Measurements from ENCODE around the gene COL3A1.
A peak's percentile ranks its signal among the peaks of the same experiment; 100 is the strongest.

COL3A1 gene

DNA sequence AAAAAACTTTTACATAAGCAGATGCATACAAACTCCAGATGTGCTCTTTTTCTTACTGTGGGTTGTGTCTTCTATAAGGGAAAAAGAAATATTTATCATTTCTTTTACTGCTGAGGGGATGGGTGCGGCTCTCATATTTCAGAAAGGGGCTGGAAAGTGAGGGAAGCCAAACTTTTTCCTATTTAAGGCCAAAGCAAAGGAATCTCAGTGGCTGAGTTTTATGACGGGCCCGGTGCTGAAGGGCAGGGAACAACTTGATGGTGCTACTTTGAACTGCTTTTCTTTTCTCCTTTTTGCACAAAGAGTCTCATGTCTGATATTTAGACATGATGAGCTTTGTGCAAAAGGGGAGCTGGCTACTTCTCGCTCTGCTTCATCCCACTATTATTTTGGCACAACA lies at the start of gene COL3A1:
TSS of gene COL3A1 (plus strand) at position 210 of the 400 bp plus-strand sequence. CDS start at position 327, 117 bp downstream.
- peak; percentile 91 for DNase-seq (ENCODE audit: low read depth)

- DNase-seq (ENCODE audit: low read depth), result no peak
Measured at GRCh38 chr2:188928643-188929042, 45.5 kb upstream of the COL3A1 start.

DNA sequence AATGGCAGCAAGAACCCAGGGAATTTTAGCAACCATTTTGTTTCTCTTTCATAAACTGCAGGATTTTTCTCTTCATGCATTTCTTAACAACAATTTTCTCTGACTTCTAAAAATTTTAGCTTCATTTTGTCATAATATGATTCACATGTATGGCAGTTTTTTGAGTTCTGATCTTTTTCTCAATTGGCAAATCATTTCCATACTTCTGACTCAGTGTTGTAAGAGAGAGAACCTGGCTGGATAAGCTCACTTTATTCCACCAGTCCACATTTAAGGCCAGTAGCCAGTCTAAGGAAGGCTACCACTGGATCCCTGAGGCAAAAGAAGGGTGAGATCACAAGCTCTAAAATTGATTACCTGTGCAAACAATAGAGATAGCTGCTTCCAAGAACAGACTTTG lies 42.8 kb upstream of the COL3A1 start:
- peak; percentile 31 for DNase-seq (ENCODE audit: low read depth)

DNA sequence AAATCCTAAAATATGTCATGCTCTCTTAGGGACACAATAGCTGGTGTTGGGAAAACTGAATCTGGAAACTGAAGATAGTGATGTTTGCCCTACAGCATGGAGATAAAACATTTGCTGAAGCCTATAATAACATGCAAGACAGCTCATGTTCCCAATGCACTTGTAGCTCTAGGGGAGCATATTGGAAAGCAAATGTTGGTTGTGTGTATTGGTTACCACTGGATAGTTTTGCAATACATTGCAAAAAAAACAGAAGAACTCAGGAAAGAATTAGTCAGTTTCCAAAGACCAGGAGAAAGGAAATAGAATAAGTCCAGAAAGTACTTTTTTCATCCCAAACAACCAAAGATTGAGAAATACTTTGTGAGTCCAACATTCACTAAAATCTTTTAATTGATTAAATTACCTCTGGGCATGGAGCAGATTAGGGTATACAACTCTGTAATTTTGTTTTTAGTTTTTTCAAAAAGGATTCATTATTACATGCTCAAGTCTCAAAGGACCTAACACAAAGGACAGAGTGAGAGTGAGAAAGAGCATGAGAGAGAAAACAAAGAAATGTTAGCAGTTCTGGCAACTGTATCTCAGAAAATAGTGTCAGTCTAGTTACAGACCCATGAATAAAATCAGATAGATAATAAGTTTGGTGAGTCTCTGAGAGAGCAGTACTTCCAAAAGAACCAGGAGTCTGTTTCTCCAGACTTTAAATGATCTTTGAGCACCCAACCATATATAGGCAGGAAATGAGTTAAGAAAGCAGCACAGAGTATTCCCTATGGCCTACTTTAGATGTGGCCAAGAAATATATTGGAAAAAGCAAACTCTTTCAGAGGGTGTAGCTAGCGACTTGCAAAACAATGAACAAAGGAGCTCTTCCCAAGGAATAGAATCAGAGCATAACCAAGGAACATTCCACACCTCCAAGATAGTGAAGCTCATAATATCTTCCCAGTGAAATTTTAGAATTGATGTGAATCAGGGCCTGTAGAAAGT lies 36.6 kb upstream of the COL3A1 start:
- DNase-seq (ENCODE audit: low read depth), result peak; percentile 93

GRCh38 chr2:188940171-188940570 lies 34.0 kb upstream of the COL3A1 start:
- peak; percentile 20 for DNase-seq (ENCODE audit: low read depth)

- DNase-seq (ENCODE audit: low read depth), result no peak
Measured at GRCh38 chr2:188944442-188944841, 29.7 kb upstream of the COL3A1 start.

DNA sequence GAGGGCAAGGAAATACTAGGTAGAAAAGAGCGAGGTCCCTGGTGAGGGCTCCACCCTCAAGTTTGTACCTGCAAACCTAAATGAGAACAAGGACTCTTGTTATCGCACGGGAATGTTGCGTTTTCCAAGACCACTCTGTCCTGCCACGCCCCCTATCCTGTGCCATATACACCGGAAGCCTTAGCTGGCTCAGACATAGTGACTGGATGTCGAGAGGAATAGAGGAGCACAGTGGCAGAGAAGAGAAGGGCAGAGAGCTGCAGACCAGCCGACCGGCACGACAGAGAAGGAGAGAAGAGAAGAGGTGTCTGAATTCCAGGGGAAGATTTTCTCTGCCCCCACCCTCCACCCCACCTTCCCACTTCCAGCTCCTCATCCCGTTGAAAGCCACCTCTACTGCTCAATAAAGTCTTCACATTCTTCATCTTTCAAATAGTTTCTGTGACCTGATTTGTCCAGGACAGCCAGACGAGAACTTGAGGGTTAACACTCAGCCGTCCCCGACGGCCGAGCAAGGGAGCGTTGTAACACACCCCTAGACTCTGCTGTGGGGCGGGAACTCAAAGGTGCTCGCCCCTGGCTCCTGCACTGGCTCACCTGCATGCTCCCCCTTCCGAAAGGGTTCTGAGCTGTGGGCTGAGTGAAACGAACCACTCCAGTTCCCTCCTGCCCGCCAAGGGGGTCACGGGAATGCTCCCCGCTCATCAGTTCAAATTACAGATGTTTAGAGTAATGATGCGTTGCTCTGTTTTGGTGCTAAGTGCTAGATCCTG lies 24.9 kb upstream of the COL3A1 start:
- no peak for DNase-seq (ENCODE audit: low read depth)

DNA sequence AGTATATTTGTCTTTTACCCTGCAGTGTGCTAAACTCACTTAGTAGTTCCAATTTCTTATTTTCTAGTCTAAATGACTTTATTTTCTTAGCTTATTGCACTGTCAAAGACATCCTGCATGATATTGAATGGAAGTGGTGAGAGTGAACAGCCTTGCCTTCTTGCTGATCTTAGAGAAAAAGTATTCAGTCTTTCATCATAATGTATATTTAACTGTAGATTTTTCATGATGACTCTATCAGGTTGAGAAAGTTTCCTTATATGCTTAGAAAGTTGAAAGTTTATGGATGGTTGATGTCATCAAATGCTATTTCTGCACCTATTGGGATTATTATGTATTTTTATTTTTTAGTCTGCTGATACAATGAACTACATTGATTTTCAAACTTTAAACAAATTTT lies 21.3 kb upstream of the COL3A1 start:
- no peak for DNase-seq (ENCODE audit: low read depth)

DNA sequence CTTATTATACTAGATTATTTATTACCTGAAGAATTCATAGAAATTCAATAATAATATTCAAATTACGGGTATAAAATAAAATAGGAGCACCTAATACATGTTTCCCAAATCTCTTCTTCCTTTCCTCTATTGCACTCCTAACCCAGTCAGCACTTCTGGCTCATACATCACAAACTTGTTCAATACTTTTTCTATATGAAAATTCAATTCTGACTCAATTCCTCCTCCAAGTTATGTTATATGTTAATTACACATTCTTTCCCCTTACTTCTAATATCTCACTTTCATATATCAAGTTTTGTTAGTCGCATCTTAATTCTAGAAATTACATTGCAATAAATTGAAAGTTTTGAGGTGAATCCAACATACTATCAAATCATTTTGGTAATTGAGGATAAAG lies 17.9 kb upstream of the COL3A1 start:
- DNase-seq (ENCODE audit: low read depth), result no peak

- no peak for DNase-seq (ENCODE audit: low read depth)
Measured at GRCh38 chr2:188956961-188957360, 17.2 kb upstream of the COL3A1 start.

GRCh38 chr2:188957646-188958045 lies 16.5 kb upstream of the COL3A1 start:
- no peak for DNase-seq (ENCODE audit: low read depth)

DNA sequence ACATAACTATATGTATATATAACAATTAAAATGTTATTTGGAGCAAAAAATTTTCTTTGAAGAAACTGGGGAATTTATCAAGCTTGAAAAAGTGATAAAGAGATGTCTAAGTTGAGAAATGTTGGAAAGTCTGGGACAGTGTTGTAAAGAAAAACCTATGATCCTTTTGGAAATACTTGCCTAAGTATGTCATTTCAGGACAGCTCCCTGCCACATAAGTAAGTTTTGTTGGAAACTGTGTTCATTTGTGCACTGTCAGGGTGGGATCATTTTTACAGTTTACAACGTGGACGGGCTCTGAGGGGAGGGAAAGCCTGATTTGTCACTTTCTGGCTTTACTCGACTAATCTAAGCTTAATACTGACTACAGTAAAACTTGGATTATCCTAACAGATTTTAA lies 10.4 kb upstream of the COL3A1 start:
- DNase-seq (ENCODE audit: low read depth), result no peak

- DNase-seq (ENCODE audit: low read depth), result no peak
Measured at GRCh38 chr2:188964976-188965546, 9.1 kb upstream of the COL3A1 start.

DNA sequence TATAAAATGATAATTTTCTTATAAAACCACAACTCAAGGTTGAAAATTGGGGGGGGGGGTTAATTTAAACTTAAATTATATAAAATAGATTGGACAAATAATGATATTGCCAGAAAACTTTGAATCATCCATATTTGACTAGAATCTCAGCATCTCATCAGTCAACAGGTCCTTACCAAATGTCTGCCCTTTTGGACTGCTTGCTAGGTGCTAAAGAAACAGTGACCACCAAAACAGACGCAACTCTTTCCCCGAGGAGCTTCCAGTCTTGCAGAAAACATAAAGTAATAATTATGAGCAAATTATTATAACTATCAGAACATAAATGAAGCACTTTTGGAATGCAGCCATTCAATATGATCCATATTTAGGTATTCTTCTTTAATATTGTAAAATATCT lies 8.6 kb upstream of the COL3A1 start:
- no peak for DNase-seq (ENCODE audit: low read depth)

DNA sequence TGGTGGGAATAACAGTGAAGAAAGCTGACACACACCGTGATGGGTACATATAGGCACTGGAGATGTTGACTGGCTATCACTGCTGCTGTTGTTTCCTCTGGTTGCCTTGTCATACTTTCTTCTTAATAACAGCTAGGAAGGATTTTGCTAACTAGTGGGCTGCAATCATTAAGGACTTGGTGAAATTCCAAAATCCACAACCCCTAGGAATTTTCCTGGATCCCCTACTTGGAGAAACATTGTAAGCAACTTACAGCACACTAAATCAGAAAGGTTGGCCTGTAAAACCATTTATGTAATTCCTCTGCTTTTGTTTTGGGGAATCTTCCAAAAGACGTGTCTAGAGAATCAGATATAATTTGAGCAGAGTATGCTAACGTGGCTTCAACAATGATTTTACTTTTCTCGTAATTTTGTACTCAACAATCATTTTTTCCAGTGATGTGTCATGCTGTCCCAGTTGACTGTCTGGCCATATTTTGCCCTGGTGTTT lies 8.0 kb upstream of the COL3A1 start:
- no peak for DNase-seq (ENCODE audit: low read depth)

DNA sequence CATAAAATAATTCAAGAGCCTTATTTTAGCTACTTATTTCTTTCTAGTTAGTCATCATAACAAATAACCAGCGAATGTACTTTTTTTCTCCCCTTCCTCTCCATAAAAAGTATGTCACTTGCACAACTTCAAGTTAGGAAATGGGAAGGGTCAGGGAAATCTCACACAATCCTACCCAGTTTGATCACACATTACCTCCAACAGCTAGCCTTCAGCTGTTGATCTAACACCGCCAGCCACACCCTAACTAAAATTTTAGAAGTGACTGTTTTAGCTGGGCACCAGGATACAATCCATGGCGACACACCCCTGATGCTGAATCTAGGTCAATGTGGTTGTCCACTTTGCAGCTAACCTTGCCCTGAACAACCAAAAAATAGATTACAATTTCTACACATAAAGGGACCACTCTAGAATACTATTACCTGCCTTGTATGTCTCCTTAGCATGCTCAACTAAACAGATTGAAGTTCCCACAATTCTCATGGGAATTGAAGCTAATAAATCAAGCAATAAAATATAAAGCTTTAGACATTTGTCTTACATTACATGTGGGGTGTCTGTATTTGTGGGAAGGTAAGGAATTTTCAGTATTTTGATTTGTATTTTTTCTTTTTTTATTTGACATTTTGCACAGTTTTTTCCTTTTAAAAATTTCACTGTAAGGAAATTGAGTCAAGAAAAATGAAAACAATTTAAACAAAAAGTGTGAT lies 7.3 kb upstream of the COL3A1 start:
- no peak for DNase-seq (ENCODE audit: low read depth)

- DNase-seq (ENCODE audit: low read depth), result peak; percentile 62
Measured at GRCh38 chr2:188969236-188969635, 4.9 kb upstream of the COL3A1 start.

DNA sequence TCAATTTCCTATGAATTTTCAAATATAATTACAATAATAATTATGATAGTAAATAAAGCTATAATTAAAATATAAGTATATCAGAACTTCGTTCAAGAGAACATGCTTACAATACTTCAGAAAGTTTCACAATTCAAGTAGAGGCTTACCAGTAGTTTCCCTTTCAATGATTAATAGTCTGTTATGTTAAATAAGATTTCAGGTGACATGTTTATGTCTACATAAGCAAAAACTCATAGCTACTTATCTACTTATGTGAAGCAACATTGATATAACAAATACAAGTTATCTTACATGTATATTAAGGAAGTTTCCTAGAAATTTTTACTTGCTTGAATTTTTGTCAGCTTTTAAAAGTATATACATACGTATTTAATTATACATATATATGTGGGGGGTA lies 4.5 kb upstream of the COL3A1 start:
- no peak for DNase-seq (ENCODE audit: low read depth)

DNA sequence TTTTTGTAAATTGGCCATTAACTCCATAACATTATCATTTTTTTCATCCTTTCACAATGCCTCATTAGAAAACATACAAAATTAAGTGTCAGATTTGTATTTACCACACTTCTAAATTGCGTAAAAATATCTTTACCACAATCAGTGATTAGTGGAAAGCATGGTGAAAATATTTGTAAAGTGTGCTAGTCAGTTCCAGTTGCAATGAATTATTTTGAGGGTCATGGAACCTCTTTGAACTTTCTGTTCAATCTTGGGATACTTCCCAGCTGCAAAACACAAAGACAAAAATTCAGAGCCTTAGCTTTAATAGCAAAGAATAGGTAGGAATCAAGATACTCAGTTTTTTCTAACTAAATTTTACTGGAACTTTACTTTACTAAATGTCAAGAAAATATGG lies 4.0 kb upstream of the COL3A1 start:
- no peak for DNase-seq (ENCODE audit: low read depth)

- no peak for DNase-seq (ENCODE audit: low read depth)
Measured at GRCh38 chr2:188971432-188971861, 2.7 kb upstream of the COL3A1 start.

DNA sequence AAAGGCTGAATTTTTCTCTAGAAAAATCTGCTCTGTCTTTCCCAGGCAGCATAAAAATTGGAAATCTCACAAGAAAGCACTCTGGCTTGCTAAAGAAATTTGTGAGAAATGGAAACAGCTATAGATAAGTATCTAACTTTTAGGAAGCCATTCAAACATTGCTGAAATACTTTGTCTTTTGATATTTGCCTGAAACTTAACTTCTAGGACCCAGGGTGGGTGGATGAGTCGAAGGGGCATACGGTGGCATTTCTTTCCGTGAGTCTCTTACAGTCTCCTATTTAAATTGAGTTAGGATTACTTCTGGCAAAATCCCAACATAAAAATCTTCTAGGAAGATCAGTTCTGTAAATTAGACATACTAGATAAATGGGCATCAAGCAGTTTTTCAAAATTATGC lies 532 bp upstream of the COL3A1 start:
- DNase-seq (ENCODE audit: low read depth), result no peak

Data from fibroblast of the conjunctiva (primary cell).